ENCODE results near the gene SEMA6A.

- TF ChIP-seq POLR2A (IDR thresholded peaks at IDR 0.05) (no peak), POLR2AphosphoS5 (IDR thresholded peaks at IDR 0.05) (no peak), CTCF (IDR thresholded peaks at IDR 0.05) (no peak), EP300 (IDR thresholded peaks at IDR 0.05; ENCODE audit: low read depth) (no peak)
These were observed 150.4 kb downstream of the SEMA6A start for GRCh38 chr5:116424258-116424615.

Measured in transverse colon (tissue), 4 donors.